ENCODE results near the gene TRPV4.

The TRPV4 gene

GRCh38 chr12:109830267-109830666, 2.9 kb downstream of the TRPV4 start:
- in situ Hi-C loops (cut with MboI; ENCODE audit: low sequenced_read_pairs, unreplicated experiment): no loop called here
- TF ChIP-seq, protein P1, sequence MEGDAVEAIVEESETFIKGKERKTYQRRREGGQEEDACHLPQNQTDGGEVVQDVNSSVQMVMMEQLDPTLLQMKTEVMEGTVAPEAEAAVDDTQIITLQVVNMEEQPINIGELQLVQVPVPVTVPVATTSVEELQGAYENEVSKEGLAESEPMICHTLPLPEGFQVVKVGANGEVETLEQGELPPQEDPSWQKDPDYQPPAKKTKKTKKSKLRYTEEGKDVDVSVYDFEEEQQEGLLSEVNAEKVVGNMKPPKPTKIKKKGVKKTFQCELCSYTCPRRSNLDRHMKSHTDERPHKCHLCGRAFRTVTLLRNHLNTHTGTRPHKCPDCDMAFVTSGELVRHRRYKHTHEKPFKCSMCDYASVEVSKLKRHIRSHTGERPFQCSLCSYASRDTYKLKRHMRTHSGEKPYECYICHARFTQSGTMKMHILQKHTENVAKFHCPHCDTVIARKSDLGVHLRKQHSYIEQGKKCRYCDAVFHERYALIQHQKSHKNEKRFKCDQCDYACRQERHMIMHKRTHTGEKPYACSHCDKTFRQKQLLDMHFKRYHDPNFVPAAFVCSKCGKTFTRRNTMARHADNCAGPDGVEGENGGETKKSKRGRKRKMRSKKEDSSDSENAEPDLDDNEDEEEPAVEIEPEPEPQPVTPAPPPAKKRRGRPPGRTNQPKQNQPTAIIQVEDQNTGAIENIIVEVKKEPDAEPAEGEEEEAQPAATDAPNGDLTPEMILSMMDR (IDR thresholded peaks at IDR 0.05; ENCODE audit: borderline replicate concordance, control extremely low read depth, extremely low read depth, insufficient read depth, missing control alignments): no peak
- no peak for DNase-seq (ENCODE audit: low spot score)

- TF ChIP-seq, protein P1 (IDR thresholded peaks at IDR 0.05; ENCODE audit: borderline replicate concordance, control extremely low read depth, extremely low read depth, insufficient read depth, missing control alignments): no peak
- in situ Hi-C loops (cut with MboI; ENCODE audit: low sequenced_read_pairs, unreplicated experiment): no loop called here
- no peak for DNase-seq (ENCODE audit: low spot score)
These were observed 3.5 kb downstream of the TRPV4 start for GRCh38 chr12:109829667-109830066.

DNA sequence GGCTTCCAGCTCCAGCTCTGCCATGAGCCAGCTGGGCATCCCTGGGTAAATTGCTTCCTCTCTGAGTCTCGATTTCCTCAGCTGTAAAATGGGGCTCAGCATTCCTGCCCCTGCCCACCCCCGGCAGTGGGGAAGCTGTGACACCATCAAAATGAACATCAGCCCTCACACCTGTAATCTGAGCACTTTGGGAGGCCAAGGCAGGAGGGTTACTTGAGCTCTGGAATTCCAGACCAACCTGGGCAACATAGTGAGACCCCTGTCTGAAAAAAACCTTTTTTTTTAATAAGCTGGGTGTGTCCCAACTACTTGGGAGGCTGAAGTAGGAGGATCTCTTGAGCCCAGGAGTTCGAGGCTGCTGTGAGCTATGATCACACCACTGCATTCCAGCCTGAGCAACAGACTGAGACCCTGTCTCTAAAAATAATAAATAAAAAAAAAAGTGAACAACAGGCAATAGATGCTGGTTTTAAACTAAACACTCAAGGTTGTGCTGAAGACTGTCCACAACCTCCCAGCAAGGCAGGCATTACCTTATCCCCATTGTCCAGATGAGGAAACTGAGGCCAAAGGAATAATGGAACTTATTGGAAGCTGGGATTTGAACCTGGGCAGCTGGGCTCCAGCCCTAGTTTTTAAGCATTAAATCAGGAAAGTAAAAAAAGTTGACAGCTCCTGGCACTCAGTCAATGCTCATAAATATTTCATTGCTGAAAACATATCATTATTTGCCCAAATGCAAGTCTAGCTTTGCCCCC, 4.3 kb downstream of the TRPV4 start:
- in situ Hi-C loops (cut with MboI; ENCODE audit: low sequenced_read_pairs, unreplicated experiment): no loop called here
- DNase-seq (ENCODE audit: low spot score): no peak
- TF ChIP-seq, protein P1 (IDR thresholded peaks at IDR 0.05; ENCODE audit: borderline replicate concordance, control extremely low read depth, extremely low read depth, insufficient read depth, missing control alignments): no peak

- DNase-seq (ENCODE audit: low spot score): no peak
- TF ChIP-seq, protein P1 (IDR thresholded peaks at IDR 0.05; ENCODE audit: borderline replicate concordance, control extremely low read depth, extremely low read depth, insufficient read depth, missing control alignments): no peak
- in situ Hi-C loops (cut with MboI; ENCODE audit: low sequenced_read_pairs, unreplicated experiment): no loop called here
These were observed 5.3 kb downstream of the TRPV4 start for GRCh38 chr12:109827566-109828550.

DNA sequence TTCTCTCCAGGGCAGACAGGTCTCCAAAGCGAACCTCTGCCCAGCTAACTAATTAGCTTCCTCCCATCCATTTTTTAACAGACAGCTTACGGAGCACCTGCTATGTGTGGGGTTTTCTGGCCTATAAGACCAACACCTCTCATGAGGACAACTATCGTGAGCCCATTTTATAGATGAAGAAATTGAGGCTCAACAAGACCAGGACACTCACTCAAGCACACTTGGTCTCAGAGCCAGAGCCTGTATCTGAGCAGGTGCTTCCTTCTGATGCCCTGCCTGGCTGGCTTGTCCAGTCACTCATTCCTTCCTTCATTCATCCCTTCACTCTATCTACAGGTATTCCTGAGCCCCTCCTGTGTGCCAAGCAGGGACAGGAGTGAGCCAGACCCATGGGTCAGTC, 6.1 kb downstream of the TRPV4 start:
- no peak for DNase-seq (ENCODE audit: low spot score)
- in situ Hi-C loops (cut with MboI; ENCODE audit: low sequenced_read_pairs, unreplicated experiment): no loop called here
- TF ChIP-seq, protein P1 (IDR thresholded peaks at IDR 0.05; ENCODE audit: borderline replicate concordance, control extremely low read depth, extremely low read depth, insufficient read depth, missing control alignments): no peak

GRCh38 chr12:109824731-109825130, 8.5 kb downstream of the TRPV4 start:
- TF ChIP-seq, protein P1 (IDR thresholded peaks at IDR 0.05; ENCODE audit: borderline replicate concordance, control extremely low read depth, extremely low read depth, insufficient read depth, missing control alignments): no peak
- DNase-seq (ENCODE audit: low spot score): no peak
- in situ Hi-C loops (cut with MboI; ENCODE audit: low sequenced_read_pairs, unreplicated experiment): no loop called here

Data from GM13976 (cell line).